Osteoblast (primary cell): ENCODE measurements around the gene PRIMPOL. TPM values are rescaled to one million over a fixed set of nuclear protein-coding genes. Genes with fewer than 3 reads are reported as not detected.
"Not testable (repeated sequence)": the region's sequence is repeated elsewhere in the genome, so short reads cannot be mapped to it uniquely, and the experiment has no call there.

Experiments used
- DNase-seq: peaks from one replicate; pipeline ENCODE4 v3.0.0; 2011; ENCODE audit warnings: low spot score, mixed read lengths; ENCODE audit not compliant: insufficient read length; ENCODE audit errors: missing footprints
- H2AFZ ChIP-seq: 2 replicates; pipeline ENCODE4 v1.6.0; 2011; ENCODE audit warnings: mild to moderate bottlenecking, low read length
- H3K27ac ChIP-seq: 2 replicates; pipeline ENCODE4 v1.5.1; 2011; ENCODE audit warnings: mild to moderate bottlenecking, low read depth, low read length, moderate library complexity
- H3K27me3 ChIP-seq: 2 replicates; pipeline ENCODE4 v1.6.0; 2012; ENCODE audit warnings: mild to moderate bottlenecking, control low read depth, inconsistent platforms, low read length, moderate library complexity; ENCODE audit not compliant: insufficient read depth
- H3K36me3 ChIP-seq: 2 replicates; pipeline ENCODE4 v1.5.1; 2011; ENCODE audit warnings: mild to moderate bottlenecking, low read length, control low read depth, moderate library complexity; ENCODE audit not compliant: insufficient read depth
- H3K4me1 ChIP-seq: 2 replicates; pipeline ENCODE4 v1.5.1; 2011; ENCODE audit warnings: mild to moderate bottlenecking, low read length, control low read depth, moderate library complexity; ENCODE audit not compliant: insufficient read depth
- H3K4me2 ChIP-seq: 2 replicates; pipeline ENCODE4 v1.6.0; 2011; ENCODE audit warnings: mild to moderate bottlenecking, low read length; ENCODE audit not compliant: insufficient read depth
- H3K4me3 ChIP-seq: fragments of 200-600 bp; sonication (generic); 3 replicates; pipeline ENCODE4 v1.5.1; 2012; ENCODE audit warnings: mild to moderate bottlenecking, low read length, inconsistent platforms; ENCODE audit not compliant: insufficient read depth
- H3K79me2 ChIP-seq: 2 replicates; pipeline ENCODE4 v1.6.0; 2012; ENCODE audit warnings: mild to moderate bottlenecking, low read length, control low read depth, inconsistent platforms; ENCODE audit not compliant: insufficient read depth
- H3K9me3 ChIP-seq: 2 replicates; pipeline ENCODE4 v1.5.1; 2011; ENCODE audit warnings: low read depth, low read length, control low read depth
- H4K20me1 ChIP-seq: 2 replicates; pipeline ENCODE4 v1.6.0; 2012; ENCODE audit warnings: mild to moderate bottlenecking, low read length, control low read depth; ENCODE audit not compliant: insufficient read depth
- CTCF ChIP-seq: IDR thresholded peaks from 2 replicates; pipeline ENCODE4 v1.5.1; 2011; ENCODE audit warnings: mild to moderate bottlenecking, low read depth, low read length, moderate library complexity; ENCODE audit errors: extremely low read depth
- total RNA-seq: library from RNA; depleted of rRNA; stranded (reverse); fragments of >200 nt; gene quantifications from 2 replicates; pipeline ENCODE4 v1.2.3, GENCODE V29; 2012

Gene PRIMPOL
- total RNA-seq, 1 donor = 16.6 TPM

- no peaks in the 10 kb centered on the region for H3K9me3 ChIP-seq
- no peak for TF ChIP-seq CTCF
- no peaks in the 10 kb centered on the region for H4K20me1 ChIP-seq
- H3K4me1 ChIP-seq = no peaks in the 10 kb centered on the region
- no peaks in the 10 kb centered on the region for H3K27me3 ChIP-seq
- no peak for DNase-seq
- no peak overlapping the region for H2AFZ ChIP-seq
- H3K79me2 ChIP-seq = no peaks in the 10 kb centered on the region
- no peak overlapping the region for H3K27ac ChIP-seq
- no peak overlapping the region for H3K4me2 ChIP-seq
- H3K4me3 ChIP-seq = no peak overlapping the region
- no peaks in the 10 kb centered on the region for H3K36me3 ChIP-seq
Observed at GRCh38 chr4:184617600-184618196, 31.8 kb upstream of the PRIMPOL start.

GRCh38 chr4:184620212-184620867 lies 29.2 kb upstream of the PRIMPOL start:
- no peak overlapping the region for H2AFZ ChIP-seq
- H3K4me1 ChIP-seq = no peaks in the 10 kb centered on the region
- no peaks in the 10 kb centered on the region for H3K79me2 ChIP-seq
- no peak overlapping the region for H3K4me3 ChIP-seq
- H3K36me3 ChIP-seq = no peaks in the 10 kb centered on the region
- no peaks in the 10 kb centered on the region for H3K27me3 ChIP-seq
- H3K27ac ChIP-seq = no peak overlapping the region
- no peak overlapping the region for H3K4me2 ChIP-seq
- no peak for DNase-seq
- no peak for TF ChIP-seq CTCF
- no peaks in the 10 kb centered on the region for H4K20me1 ChIP-seq
- no peaks in the 10 kb centered on the region for H3K9me3 ChIP-seq

GRCh38 chr4:184621518-184621917 lies 28.0 kb upstream of the PRIMPOL start:
- Histone ChIP-seq H3K79me2 (no peaks in the 10 kb centered on the region), H3K4me3 (no peak overlapping the region), H2AFZ (no peak overlapping the region), H3K9me3 (no peaks in the 10 kb centered on the region), H3K4me1 (no peaks in the 10 kb centered on the region), H4K20me1 (no peaks in the 10 kb centered on the region), H3K36me3 (peaks cover 2% of the 10 kb centered on the region), H3K27ac (no peak overlapping the region), H3K4me2 (no peak overlapping the region), H3K27me3 (no peaks in the 10 kb centered on the region)
- TF ChIP-seq CTCF = no peak
- no peak for DNase-seq

GRCh38 chr4:184624504-184624903 lies 25.0 kb upstream of the PRIMPOL start:
- H3K36me3 ChIP-seq = peaks cover 19% of the 10 kb centered on the region
- not testable (repeated sequence) for H3K4me2 ChIP-seq, H3K27me3 ChIP-seq, H3K27ac ChIP-seq, H3K79me2 ChIP-seq, H3K4me3 ChIP-seq, H4K20me1 ChIP-seq, DNase-seq, H2AFZ ChIP-seq, H3K4me1 ChIP-seq, H3K9me3 ChIP-seq
